ENCODE measurements around the gene ZNF248. TPM values are rescaled to one million over a fixed set of nuclear protein-coding genes. Genes with fewer than 3 reads are reported as not detected.

Gene ZNF248
- total and polyA plus RNA-seq, 4 donors: 3.6 to 38.0 (median 6.3) TPM

- Histone ChIP-seq H3K4me3 (no peak overlapping the region), H3K27ac (ENCODE audit: low read depth in 1 of 2, low read length in 1 of 2) (no peak overlapping the region), H3K36me3 (ENCODE audit: control insufficient read depth in 4 of 4, insufficient read depth in 4 of 4, low read length in 4 of 4) (no peaks in the 10 kb centered on the region), H3K9ac (ENCODE audit: insufficient read depth in 1 of 2, low read length in 2 of 2) (no peak overlapping the region), H3K9me3 (ENCODE audit: control insufficient read depth in 4 of 4, insufficient read depth in 3 of 4, low read length in 3 of 4) (peaks cover 0 to 3% (median 1%) of the 10 kb centered on the region in 4 donors), H3K4me1 (ENCODE audit: control insufficient read depth in 5 of 5, insufficient read depth in 5 of 5, low read length in 5 of 5) (no peaks in the 10 kb centered on the region), H3K27me3 (ENCODE audit: control insufficient read depth in 3 of 3, insufficient read depth in 3 of 3, low read length in 2 of 3) (no peaks in the 10 kb centered on the region)
- DNase-seq: no peak
- TF ChIP-seq, protein P1, sequence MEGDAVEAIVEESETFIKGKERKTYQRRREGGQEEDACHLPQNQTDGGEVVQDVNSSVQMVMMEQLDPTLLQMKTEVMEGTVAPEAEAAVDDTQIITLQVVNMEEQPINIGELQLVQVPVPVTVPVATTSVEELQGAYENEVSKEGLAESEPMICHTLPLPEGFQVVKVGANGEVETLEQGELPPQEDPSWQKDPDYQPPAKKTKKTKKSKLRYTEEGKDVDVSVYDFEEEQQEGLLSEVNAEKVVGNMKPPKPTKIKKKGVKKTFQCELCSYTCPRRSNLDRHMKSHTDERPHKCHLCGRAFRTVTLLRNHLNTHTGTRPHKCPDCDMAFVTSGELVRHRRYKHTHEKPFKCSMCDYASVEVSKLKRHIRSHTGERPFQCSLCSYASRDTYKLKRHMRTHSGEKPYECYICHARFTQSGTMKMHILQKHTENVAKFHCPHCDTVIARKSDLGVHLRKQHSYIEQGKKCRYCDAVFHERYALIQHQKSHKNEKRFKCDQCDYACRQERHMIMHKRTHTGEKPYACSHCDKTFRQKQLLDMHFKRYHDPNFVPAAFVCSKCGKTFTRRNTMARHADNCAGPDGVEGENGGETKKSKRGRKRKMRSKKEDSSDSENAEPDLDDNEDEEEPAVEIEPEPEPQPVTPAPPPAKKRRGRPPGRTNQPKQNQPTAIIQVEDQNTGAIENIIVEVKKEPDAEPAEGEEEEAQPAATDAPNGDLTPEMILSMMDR (IDR thresholded peaks at IDR 0.05; ENCODE audit: control extremely low read depth, extremely low read depth): no peak
- ATAC-seq (ENCODE audit: insufficient read depth, low FRiP score): no peak
- WGBS, 2 donors: 64 to 76% methylated on average over 7 of the region's 7 CpGs
These were observed 14.3 kb upstream of the ZNF248 start for GRCh38 chr10:37871568-37872251.

- Histone ChIP-seq H3K4me3 (no peak overlapping the region), H3K4me1 (ENCODE audit: control insufficient read depth in 5 of 5, insufficient read depth in 5 of 5, low read length in 5 of 5) (no peaks in the 10 kb centered on the region), H3K9me3 (ENCODE audit: control insufficient read depth in 4 of 4, insufficient read depth in 3 of 4, low read length in 3 of 4) (peaks cover 0 to 3% (median 1%) of the 10 kb centered on the region in 4 donors), H3K27me3 (ENCODE audit: control insufficient read depth in 3 of 3, insufficient read depth in 3 of 3, low read length in 2 of 3) (no peaks in the 10 kb centered on the region), H3K36me3 (ENCODE audit: control insufficient read depth in 4 of 4, insufficient read depth in 4 of 4, low read length in 4 of 4) (no peaks in the 10 kb centered on the region), H3K9ac (ENCODE audit: insufficient read depth in 1 of 2, low read length in 2 of 2) (no peak overlapping the region), H3K27ac (ENCODE audit: low read depth in 1 of 2, low read length in 1 of 2) (no peak overlapping the region)
- DNase-seq: no peak
- ATAC-seq (ENCODE audit: insufficient read depth, low FRiP score): no peak
- TF ChIP-seq, protein P1 (IDR thresholded peaks at IDR 0.05; ENCODE audit: control extremely low read depth, extremely low read depth): no peak
- 60 to 96% methylated on average over 2 of the region's 2 CpGs for WGBS, 2 donors
These were observed 13.7 kb upstream of the ZNF248 start for GRCh38 chr10:37871143-37871542.

GRCh38 chr10:37868796-37869195, 11.4 kb upstream of the ZNF248 start:
- TF ChIP-seq, protein P1 (IDR thresholded peaks at IDR 0.05; ENCODE audit: control extremely low read depth, extremely low read depth): no peak
- H3K4me1 ChIP-seq (ENCODE audit: control insufficient read depth in 5 of 5, insufficient read depth in 5 of 5, low read length in 5 of 5): no peaks in the 10 kb centered on the region
- no peak for DNase-seq
- H3K4me3 ChIP-seq: no peak overlapping the region
- H3K9me3 ChIP-seq (ENCODE audit: control insufficient read depth in 4 of 4, insufficient read depth in 3 of 4, low read length in 3 of 4): peaks cover 0 to 2% (median 1%) of the 10 kb centered on the region in 4 donors
- no peaks in the 10 kb centered on the region for H3K27me3 ChIP-seq (ENCODE audit: control insufficient read depth in 3 of 3, insufficient read depth in 3 of 3, low read length in 2 of 3)
- no peak for ATAC-seq (ENCODE audit: insufficient read depth, low FRiP score)
- H3K27ac ChIP-seq (ENCODE audit: low read depth in 1 of 2, low read length in 1 of 2): no peak overlapping the region
- no peaks in the 10 kb centered on the region for H3K36me3 ChIP-seq (ENCODE audit: control insufficient read depth in 4 of 4, insufficient read depth in 4 of 4, low read length in 4 of 4)
- no peak overlapping the region for H3K9ac ChIP-seq (ENCODE audit: insufficient read depth in 1 of 2, low read length in 2 of 2)
- WGBS, 2 donors: 88% methylated on average over 3 of the region's 3 CpGs

Data from lung (tissue), 12 donors.